Measurements from ENCODE around the gene COBL. TPM values are rescaled to one million over a fixed set of nuclear protein-coding genes. Genes with fewer than 3 reads are reported as not detected.
A peak's percentile ranks its signal among the peaks of the same experiment; 100 is the strongest.

Gene COBL
- total and polyA plus RNA-seq, 2 experiments from 2014 or later, result not detected

DNA sequence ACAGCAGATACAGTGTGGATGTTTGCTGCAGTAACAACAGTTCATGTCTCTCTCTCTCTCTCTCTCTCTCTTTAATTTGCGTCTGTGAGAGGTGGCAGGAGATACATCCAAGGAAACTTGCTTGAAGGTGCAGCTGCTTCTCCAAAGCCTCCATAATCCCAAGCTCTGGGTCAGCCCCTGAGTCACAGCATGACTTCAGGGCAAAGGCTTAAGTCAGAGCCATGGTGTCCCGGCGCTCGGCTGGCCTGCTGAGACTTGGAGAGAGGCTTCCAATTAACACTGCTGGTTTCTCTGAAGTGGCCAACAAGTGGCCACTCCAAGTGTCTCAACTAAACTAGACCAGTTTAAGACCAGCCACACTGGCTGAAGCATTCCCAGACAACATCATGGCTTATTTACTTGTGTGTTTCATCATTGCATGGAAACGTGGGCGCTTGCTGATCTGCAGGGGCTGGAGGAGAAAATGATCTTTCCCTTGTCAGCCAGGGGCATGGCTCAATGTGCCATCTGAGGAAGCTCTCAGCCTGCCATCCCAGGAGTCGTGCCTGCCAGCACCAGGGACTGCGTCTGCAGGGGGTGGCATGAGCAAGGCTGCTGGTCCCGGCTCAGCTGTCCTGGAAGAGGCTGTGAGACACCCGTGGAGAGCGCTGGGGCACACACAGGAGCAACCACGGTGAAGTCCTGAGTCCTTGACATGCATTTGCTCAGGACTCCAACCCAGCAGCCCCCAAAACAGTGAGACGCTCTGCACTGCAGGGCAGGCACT lies 254.2 kb downstream of the COBL start:
- no peak overlapping the region for H3K27ac ChIP-seq
- no peak overlapping the region for H2AFZ ChIP-seq
- no peaks in the 10 kb centered on the region for H3F3A ChIP-seq (ENCODE audit: insufficient read depth)
- no peaks in the 10 kb centered on the region for H3K79me2 ChIP-seq (ENCODE audit: insufficient read depth)
- no peak overlapping the region for H3K9ac ChIP-seq
- no peak for TF ChIP-seq EZH2 (IDR thresholded peaks at IDR 0.05; ENCODE audit: insufficient read depth, poor library complexity, severe bottlenecking)
- no peak for TF ChIP-seq EZH2phosphoT487 (IDR thresholded peaks at IDR 0.05; ENCODE audit: insufficient read depth, low read depth)
- no peak overlapping the region for H3K4me3 ChIP-seq
- H3K4me1 ChIP-seq (ENCODE audit: insufficient read depth), result no peaks in the 10 kb centered on the region
- WGBS, 2 experiments (ENCODE audit: low coverage in 1 of 2, low lambda C conversion rate in 2 of 2, missing lambda C conversion rate in 2 of 2), result 77 to 81% methylated on average over 13 of the region's 13 CpGs
- no peaks in the 10 kb centered on the region for H3K9me2 ChIP-seq (ENCODE audit: insufficient read depth)
- H3K27me3 ChIP-seq (replicated peaks; ENCODE audit: insufficient read depth), result no peaks in the 10 kb centered on the region
- peak; percentile 18 for DNase-seq
- no peaks in the 10 kb centered on the region for H4K20me1 ChIP-seq (ENCODE audit: insufficient read depth)
- no peaks in the 10 kb centered on the region for H3K36me3 ChIP-seq (ENCODE audit: low read depth)
- no peaks in the 10 kb centered on the region for H3K9me3 ChIP-seq (ENCODE audit: low read depth)
- H3K4me2 ChIP-seq (ENCODE audit: unreplicated experiment), result no peak overlapping the region
- in situ Hi-C loops (cut with MboI), result no loop called here

DNA sequence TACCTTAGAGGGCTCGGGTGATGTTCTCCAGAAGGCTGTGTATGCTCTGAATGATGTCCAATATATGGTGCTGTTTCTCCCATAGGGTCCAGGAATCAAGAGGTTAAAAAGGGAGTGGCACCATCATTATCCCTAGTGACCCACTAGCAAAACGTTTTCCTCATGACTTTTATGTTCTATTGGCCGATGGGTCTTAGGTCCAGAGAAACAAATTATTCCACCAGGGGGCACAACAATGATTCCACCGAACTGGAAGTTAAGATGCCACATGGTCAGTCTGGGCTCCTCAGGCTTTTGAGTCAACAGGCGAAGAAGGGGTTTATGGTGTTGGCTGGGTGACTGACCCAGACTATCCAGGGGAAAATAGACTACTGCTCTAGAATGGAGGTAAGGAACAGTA lies 256.1 kb downstream of the COBL start:
- Histone ChIP-seq H3F3A (ENCODE audit: insufficient read depth) (no peaks in the 10 kb centered on the region), H3K9ac (no peak overlapping the region), H4K20me1 (ENCODE audit: insufficient read depth) (no peaks in the 10 kb centered on the region), H3K27ac (no peak overlapping the region), H3K4me1 (ENCODE audit: insufficient read depth) (no peaks in the 10 kb centered on the region), H3K27me3 (replicated peaks; ENCODE audit: insufficient read depth) (peaks cover 3% of the 10 kb centered on the region; the same call in 1 of the 2 replicates), H3K9me2 (ENCODE audit: insufficient read depth) (no peaks in the 10 kb centered on the region), H2AFZ (no peak overlapping the region), H3K4me3 (no peak overlapping the region), H3K79me2 (ENCODE audit: insufficient read depth) (no peaks in the 10 kb centered on the region), H3K4me2 (ENCODE audit: unreplicated experiment) (no peak overlapping the region), H3K9me3 (ENCODE audit: low read depth) (no peaks in the 10 kb centered on the region), H3K36me3 (ENCODE audit: low read depth) (no peaks in the 10 kb centered on the region)
- no peak for DNase-seq
- TF ChIP-seq EZH2 (IDR thresholded peaks at IDR 0.05; ENCODE audit: insufficient read depth, poor library complexity, severe bottlenecking) (no peak), EZH2phosphoT487 (IDR thresholded peaks at IDR 0.05; ENCODE audit: insufficient read depth, low read depth) (no peak)
- in situ Hi-C loops (cut with MboI), result no loop called here
- 52 to 55% methylated on average over 5 of the region's 5 CpGs for WGBS, 2 experiments (ENCODE audit: low coverage in 1 of 2, low lambda C conversion rate in 2 of 2, missing lambda C conversion rate in 2 of 2)

DNA sequence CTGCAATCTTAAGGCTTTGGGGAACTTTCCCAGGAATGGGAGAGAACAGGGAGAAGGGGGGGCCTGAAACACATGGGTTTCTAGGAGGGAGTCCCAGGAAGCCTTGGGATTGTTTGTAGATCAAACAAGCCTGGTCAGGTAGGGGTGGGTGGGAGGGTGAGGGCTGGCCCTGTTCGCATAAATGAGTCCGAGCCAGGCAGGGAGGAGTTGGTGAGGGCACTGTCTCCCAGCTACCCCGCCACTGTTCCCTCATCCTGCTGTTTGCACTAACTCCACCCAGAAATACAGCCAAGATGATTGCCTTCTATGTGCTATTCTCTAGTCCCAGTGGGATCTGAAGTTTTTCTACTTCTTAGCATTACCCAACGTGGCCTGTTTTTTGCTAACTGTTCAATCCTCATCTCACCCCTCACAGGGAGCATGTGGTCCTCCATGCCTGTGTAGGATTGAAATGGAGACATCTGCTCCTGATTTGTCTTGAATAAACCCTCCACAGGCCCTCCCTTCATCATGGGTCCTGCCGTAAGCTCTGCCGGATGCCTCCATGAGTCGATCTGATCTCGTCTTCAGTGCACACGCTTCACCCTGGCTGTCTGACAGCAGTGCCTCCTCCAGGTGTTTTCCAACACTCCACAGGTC lies 257.0 kb downstream of the COBL start:
- Histone ChIP-seq H3K36me3 (ENCODE audit: low read depth) (no peaks in the 10 kb centered on the region), H3K79me2 (ENCODE audit: insufficient read depth) (no peaks in the 10 kb centered on the region), H3K27me3 (replicated peaks; ENCODE audit: insufficient read depth) (peaks cover 3% of the 10 kb centered on the region; the same call in 1 of the 2 replicates), H3F3A (ENCODE audit: insufficient read depth) (no peaks in the 10 kb centered on the region), H3K9ac (no peak overlapping the region), H4K20me1 (ENCODE audit: insufficient read depth) (no peaks in the 10 kb centered on the region), H3K4me1 (ENCODE audit: insufficient read depth) (no peaks in the 10 kb centered on the region), H3K4me3 (no peak overlapping the region), H3K9me2 (ENCODE audit: insufficient read depth) (no peaks in the 10 kb centered on the region), H3K4me2 (ENCODE audit: unreplicated experiment) (no peak overlapping the region), H2AFZ (no peak overlapping the region), H3K27ac (no peak overlapping the region), H3K9me3 (ENCODE audit: low read depth) (no peaks in the 10 kb centered on the region)
- no peak for DNase-seq
- WGBS, 2 experiments (ENCODE audit: low coverage in 1 of 2, low lambda C conversion rate in 2 of 2, missing lambda C conversion rate in 2 of 2), result 41 to 47% methylated on average over 9 of the region's 9 CpGs
- in situ Hi-C loops (cut with MboI), result no loop called here
- TF ChIP-seq EZH2 (IDR thresholded peaks at IDR 0.05; ENCODE audit: insufficient read depth, poor library complexity, severe bottlenecking) (no peak), EZH2phosphoT487 (IDR thresholded peaks at IDR 0.05; ENCODE audit: insufficient read depth, low read depth) (no peak)

DNA sequence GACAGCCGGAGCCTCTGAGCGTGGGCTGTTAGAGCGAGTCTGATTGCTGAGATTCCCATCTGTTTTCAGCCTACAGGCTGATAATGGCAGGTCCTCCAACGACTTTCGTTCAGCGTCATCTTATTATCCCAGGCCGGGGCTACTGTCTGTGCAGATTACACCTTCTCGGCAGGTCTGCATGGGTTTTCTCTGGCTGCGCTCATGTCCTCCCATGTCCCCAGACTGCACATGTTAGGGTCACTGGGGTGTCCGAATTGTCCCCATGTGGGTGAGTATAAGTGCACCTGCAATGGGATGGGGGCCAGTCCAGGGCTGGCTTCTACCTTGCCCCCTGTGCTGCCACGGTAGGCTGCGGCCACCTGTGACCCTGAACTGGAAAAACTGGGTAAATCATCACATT lies 257.8 kb downstream of the COBL start:
- Histone ChIP-seq H3K4me3 (no peak overlapping the region), H3K27me3 (replicated peaks; ENCODE audit: insufficient read depth) (peaks cover 3% of the 10 kb centered on the region; the same call in 1 of the 2 replicates), H3K27ac (no peak overlapping the region), H3F3A (ENCODE audit: insufficient read depth) (no peaks in the 10 kb centered on the region), H4K20me1 (ENCODE audit: insufficient read depth) (no peaks in the 10 kb centered on the region), H3K9me2 (ENCODE audit: insufficient read depth) (no peaks in the 10 kb centered on the region), H3K4me2 (ENCODE audit: unreplicated experiment) (no peak overlapping the region), H3K9me3 (ENCODE audit: low read depth) (no peaks in the 10 kb centered on the region), H3K79me2 (ENCODE audit: insufficient read depth) (no peaks in the 10 kb centered on the region), H3K4me1 (ENCODE audit: insufficient read depth) (no peaks in the 10 kb centered on the region), H3K9ac (no peak overlapping the region), H2AFZ (no peak overlapping the region), H3K36me3 (ENCODE audit: low read depth) (no peaks in the 10 kb centered on the region)
- TF ChIP-seq EZH2 (IDR thresholded peaks at IDR 0.05; ENCODE audit: insufficient read depth, poor library complexity, severe bottlenecking) (no peak), EZH2phosphoT487 (IDR thresholded peaks at IDR 0.05; ENCODE audit: insufficient read depth, low read depth) (no peak)
- 91 to 92% methylated on average over 12 of the region's 12 CpGs for WGBS, 2 experiments (ENCODE audit: low coverage in 1 of 2, low lambda C conversion rate in 2 of 2, missing lambda C conversion rate in 2 of 2)
- DNase-seq, result no peak
- in situ Hi-C loops (cut with MboI), result no loop called here

Data from GM23248 (cell line).